ENCODE data around the gene ANTXR1.
"Not testable (repeated sequence)": the region's sequence is repeated elsewhere in the genome, so short reads cannot be mapped to it uniquely, and the experiment has no call there.

ANTXR1 gene

DNA sequence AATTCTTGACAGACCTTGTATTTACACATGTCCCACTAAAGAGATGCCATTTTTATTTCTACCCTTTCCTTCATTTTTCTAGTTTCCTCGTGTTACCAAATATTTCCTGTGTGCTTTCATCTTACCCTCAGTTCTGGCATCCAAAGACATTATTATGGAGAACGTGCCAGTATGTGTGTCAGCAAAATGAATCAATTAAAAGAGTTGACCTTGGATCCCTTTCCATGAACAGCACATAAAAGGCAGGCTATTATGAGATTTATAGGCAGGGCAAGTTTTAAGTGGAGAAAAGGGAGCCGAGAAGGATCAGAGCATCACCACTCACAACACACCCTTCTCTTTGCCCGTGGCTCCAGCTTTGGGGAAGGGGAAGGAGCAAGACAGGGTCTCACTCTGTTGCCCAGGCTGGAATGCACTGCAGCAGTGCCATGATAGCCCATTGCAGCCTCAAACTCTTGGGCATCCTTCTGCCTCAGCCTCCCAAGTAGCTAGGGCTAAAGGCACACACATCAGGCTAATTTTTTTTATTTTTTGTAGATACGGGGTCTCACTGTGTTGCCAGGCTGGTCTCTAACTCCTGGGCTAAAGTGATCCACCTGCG lies 224.2 kb downstream of the ANTXR1 start:
- DNase-seq (ENCODE audit: low spot score), result no peak

- no peak for DNase-seq (ENCODE audit: low spot score)
These were observed 225.6 kb downstream of the ANTXR1 start for GRCh38 chr2:69238449-69239031.

GRCh38 chr2:69241093-69241492 lies 228.1 kb downstream of the ANTXR1 start:
- no peak for DNase-seq (ENCODE audit: low spot score)

GRCh38 chr2:69241664-69242514 lies 228.9 kb downstream of the ANTXR1 start:
- no peak for DNase-seq (ENCODE audit: low spot score)

DNA sequence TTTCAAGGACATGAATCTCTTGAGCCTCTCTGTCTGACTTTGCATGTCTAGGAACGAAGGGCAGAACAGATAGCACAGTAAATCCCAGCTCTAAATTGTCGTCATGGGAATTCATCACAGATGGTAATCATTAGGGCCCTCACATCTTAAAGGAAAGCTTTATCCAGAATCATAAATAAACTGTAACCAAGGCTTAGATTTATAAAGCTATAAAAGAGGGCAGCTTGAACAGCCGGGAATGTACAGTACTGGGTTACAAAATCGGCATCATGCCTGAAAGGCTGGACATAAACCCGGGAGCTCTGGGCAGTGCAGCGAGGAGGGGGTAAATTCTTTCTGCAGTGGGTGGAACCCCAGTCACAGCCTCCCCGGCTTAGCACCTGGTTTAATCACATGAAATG lies 229.7 kb downstream of the ANTXR1 start:
- DNase-seq (ENCODE audit: low spot score), result no peak

DNA sequence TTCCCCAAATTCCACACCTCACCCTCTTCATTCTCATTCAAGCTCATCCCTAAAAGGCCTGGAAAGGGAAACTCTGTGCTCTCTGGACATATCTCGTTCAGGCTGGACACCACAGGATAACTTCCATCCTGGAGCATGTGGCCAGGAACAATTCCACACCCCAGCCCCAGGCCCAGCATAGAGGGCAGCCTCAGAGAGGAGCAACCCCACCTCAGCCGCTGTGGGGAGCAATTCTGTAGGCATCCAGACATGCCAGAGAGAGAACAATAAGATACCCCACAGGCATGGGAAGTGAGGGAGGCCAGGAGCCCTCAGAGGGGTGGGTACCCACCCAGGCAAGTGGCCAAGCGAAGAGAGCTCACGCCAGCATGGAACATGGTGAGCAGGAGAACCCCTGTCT lies 230.7 kb downstream of the ANTXR1 start:
- DNase-seq (ENCODE audit: low spot score), result no peak

GRCh38 chr2:69244882-69245281 lies 231.9 kb downstream of the ANTXR1 start:
- no peak for DNase-seq (ENCODE audit: low spot score)

GRCh38 chr2:69247583-69247982 lies 234.6 kb downstream of the ANTXR1 start:
- no peak for DNase-seq (ENCODE audit: low spot score)

DNA sequence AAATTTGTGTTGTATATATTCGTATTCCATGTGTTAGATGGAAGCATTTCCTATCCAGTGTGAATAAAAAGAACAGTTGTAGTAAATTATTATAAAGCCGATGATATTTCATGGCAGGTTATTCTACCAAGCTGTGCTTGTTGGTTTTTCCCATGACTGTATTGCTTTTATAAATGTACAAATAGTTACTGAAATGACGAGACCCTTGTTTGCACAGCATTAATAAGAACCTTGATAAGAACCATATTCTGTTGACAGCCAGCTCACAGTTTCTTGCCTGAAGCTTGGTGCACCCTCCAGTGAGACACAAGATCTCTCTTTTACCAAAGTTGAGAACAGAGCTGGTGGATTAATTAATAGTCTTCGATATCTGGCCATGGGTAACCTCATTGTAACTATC lies 235.3 kb downstream of the ANTXR1 start:
- DNase-seq (ENCODE audit: low spot score), result no peak

GRCh38 chr2:69250981-69251380 lies 238.0 kb downstream of the ANTXR1 start:
- no peak for DNase-seq (ENCODE audit: low spot score)

DNA sequence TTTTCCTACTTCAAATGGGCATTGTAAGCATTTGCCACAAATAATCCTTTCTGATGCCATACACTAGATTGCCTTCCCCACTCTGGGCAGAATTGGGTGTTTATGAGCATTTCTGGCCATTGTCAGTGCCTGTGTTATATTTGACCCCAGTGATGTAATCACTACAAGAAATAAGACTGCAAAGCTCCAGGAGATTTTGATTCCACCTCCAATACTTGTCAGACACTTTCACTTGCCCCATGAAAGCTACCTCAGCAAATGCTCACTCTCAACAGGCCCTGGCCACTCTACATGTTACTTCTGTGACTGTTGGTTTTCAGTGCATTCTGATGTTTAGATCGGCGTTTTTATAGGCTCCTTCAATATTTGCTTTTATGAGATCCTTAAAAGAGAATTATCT lies 239.0 kb downstream of the ANTXR1 start:
- no peak for DNase-seq (ENCODE audit: low spot score)

- peak; percentile 3 for DNase-seq (ENCODE audit: low spot score)
These were observed 240.1 kb downstream of the ANTXR1 start for GRCh38 chr2:69253112-69253511.

DNA sequence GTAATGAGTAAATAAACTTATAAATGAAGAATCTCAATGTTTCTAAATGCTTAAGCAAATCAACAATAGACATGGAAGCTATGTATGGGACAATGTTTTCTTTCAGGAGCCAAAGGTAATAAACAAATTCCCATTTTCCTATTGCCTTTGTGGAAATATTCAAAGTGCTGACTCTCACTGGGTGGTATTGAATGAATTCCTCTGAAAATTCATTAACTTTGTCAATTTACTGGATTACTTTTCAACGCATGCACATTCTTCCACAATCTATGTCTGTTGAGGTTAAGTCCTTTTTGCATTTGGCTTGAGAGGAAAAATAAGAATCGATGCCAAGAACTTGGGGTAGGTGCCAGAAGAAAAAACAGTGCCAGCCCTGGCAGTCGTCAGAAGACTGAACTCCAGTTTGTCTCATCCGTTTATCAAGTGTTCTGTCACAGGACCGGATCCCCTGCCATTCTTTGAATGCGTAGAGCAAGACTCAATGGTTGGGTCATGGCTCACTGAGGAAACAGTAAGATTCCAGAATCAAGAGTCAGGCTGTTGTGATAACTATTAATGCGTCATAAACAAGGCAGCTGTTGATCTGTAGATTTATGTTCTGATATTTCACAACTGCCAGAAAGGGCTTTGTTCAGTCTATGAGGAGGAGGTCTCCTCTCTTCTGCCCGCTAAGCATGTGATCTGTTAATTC lies 240.8 kb downstream of the ANTXR1 start:
- peak; percentile 47 for DNase-seq (ENCODE audit: low spot score)

DNA sequence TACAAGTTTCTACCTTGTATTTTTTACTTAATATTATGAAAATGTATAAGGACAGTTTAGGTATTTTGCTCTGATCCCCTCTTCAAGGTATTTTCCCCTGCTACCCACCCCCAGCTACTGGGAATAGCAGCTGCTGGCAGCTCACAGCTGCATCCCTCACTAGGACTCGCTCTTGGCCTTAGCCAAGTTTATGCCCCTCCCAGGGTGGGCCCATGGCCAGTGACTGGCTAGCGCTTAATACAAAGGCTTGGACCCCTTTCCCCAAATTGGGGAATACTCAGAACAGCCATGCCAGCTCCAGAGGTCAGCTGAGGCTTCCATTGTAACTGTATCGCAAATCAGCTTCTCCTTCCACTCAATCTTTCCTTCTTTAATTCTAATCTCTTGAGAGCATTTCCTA lies 242.8 kb downstream of the ANTXR1 start:
- DNase-seq (ENCODE audit: low spot score), result no peak

- not testable (repeated sequence) for DNase-seq (ENCODE audit: low spot score)
These were observed 247.1 kb downstream of the ANTXR1 start for GRCh38 chr2:69259994-69260591.

- DNase-seq (ENCODE audit: low spot score), result no peak
These were observed 247.7 kb downstream of the ANTXR1 start for GRCh38 chr2:69260666-69261065.

GRCh38 chr2:69269330-69269729 lies 256.4 kb downstream of the ANTXR1 start:
- DNase-seq (ENCODE audit: low spot score), result no peak

DNA sequence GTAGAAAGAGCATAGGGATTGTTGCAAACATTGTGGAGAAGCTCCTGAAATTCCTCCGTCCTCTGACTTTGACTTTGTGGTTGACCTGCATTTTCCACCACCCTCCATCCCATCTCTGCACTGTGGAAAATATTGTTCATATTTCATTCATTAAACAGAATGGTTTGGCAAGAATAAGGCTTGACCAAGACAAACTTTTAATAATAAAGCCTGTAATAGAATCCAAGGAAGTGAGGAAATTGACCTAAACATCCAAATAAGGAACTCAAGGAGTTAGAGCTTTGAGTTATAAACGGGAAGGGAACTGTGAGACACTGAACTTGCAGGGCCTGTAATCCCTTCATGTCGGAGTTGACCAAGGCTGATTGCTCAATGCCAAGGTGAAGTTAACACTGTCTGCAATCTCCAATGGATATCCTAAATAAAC lies 258.9 kb downstream of the ANTXR1 start:
- DNase-seq (ENCODE audit: low spot score), result no peak

DNA sequence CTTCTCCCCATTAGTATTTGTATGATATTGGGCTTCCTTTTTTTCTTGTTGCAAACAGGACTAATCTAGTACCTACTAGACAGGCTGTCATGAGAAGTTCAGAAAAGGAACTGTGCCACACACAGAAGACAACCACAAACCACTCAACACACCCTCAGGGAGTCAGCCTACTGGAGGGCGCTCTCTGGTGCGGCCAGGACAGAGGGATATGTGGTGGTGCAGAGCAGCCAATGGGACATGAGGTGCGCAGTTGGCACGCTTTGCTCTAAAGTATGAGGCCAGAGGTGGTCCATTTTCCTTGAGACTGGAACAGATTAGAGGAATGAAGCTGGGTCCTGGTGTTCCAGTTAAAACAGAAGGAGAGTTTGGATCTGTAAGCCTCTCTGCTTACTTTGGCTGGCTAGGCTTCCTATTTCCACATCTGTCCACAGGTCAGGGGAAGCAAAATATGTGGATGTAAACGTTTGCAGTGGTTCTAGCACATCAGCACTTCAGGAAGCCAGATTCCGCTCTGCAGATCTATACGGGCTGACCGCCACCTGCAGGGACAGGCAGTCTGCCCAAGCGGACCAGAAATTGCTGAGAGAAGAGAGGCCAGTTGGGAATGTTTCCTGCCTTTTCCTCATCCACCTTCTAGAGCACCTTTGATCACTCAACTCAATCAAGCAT lies 260.0 kb downstream of the ANTXR1 start:
- no peak for DNase-seq (ENCODE audit: low spot score)

DNA sequence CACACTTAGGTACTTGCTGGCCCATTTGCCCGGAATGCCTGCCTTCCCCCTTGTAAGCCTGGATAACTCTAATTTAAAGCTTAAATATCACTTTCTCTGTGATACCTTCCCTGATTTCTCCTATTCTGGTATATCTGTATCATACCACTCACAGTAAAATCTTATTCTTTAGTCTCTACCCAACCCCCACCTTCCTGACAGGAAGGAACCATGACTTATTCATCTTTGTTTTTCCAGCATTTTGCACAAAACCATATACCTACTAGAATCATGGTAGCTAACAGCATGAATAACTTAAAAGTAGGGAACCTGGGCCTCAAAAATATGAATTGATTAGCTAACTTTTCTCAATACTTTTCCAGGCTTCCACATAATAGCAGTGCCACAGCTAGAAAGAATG lies 262.5 kb downstream of the ANTXR1 start:
- no peak for DNase-seq (ENCODE audit: low spot score)

GRCh38 chr2:69278366-69278765 lies 265.4 kb downstream of the ANTXR1 start:
- no peak for DNase-seq (ENCODE audit: low spot score)

DNA sequence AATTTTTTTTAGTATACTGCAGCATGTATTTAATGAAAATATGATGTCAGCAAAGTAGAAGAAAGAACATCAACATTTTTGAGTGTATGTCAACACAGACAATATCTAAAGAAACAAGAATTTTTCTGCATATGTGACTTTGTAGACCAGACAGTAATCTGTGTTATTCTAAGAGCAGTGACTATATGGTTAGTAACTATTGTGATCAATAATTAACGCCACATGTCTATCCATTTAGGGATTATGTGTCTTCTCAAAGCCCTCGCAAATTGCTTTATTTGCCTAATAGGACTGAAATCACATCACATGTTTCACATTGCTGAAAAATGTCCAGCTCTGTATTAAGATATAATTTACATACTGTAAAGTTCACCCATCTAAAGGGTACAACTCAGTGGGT lies 266.2 kb downstream of the ANTXR1 start:
- no peak for DNase-seq (ENCODE audit: low spot score)

Data from cerebellar cortex (tissue), 1 donor.